Mucosa of descending colon (tissue), 3 donors: ENCODE data around the gene AKAP14. TPM values are rescaled to one million over a fixed set of nuclear protein-coding genes. Genes with fewer than 3 reads are reported as not detected.

Experiments used
- ATAC-seq: fragments of 200-7000 bp; cut with Tn5 transposase; one replicate; pipeline ENCODE4 v1.9.1; 2020; ENCODE audit warnings: mild to moderate bottlenecking, moderate library complexity
- DNase-seq, 3 donors: peaks; one replicate each; pipeline ENCODE4 v3.0.0-alpha.2; 2020
- H3K36me3 ChIP-seq: fragments of 200-600 bp; one replicate; pipeline ENCODE4 v1.8.0; 2021; ENCODE audit warnings: low read depth, mild to moderate bottlenecking
- H3K4me1 ChIP-seq: fragments of 200-600 bp; one replicate; pipeline ENCODE4 v1.8.0; 2021; ENCODE audit warnings: low read depth, mild to moderate bottlenecking
- H3K4me3 ChIP-seq: fragments of 200-600 bp; one replicate; pipeline ENCODE4 v1.8.0; 2021; ENCODE audit warnings: mild to moderate bottlenecking
- H3K9me3 ChIP-seq: fragments of 200-600 bp; one replicate; pipeline ENCODE4 v1.8.0; 2021; ENCODE audit warnings: mild to moderate bottlenecking
- intact Hi-C, 2 donors: fragments of 100-400 bp; cut with DNase I in 1 of 2; cut with micrococcal nuclease in 1 of 2; formaldehyde crosslinking; loops; one replicate each; pipeline versions ENCODE4 v1.11.0 to v1.11.1; 2022; cut with DNase I, micrococcal nuclease
- total RNA-seq, 3 donors: library from RNA; stranded (reverse); fragmentation: NEBNext Ultra II Directional in 2 of 3; extraction: Animal tissue kit (Norgen Biotek cat#: 25700) in 2 of 3; gene quantifications; one replicate each; pipeline versions ENCODE4 v1.2.1 to v1.2.4, GENCODE V29; 2021 to 2023
- TF ChIP-seq, protein P1 (sequence below): fragments of 200-600 bp; IDR thresholded peaks from one replicate; pipeline ENCODE4 v1.8.0; 2022; ENCODE audit warnings: antibody characterized with exemption, mild to moderate bottlenecking
- donor health status: DM: no; HTN: no; CAD: no; lungs with moderate emphysema.
- donor health status: DM: no; HTN: no; CAD: no.
- donor health status: DM: no; HTN: yes; CAD: no.

The AKAP14 gene
- total RNA-seq, 3 donors from 2014 or later: not detected

- TF ChIP-seq, protein P1, sequence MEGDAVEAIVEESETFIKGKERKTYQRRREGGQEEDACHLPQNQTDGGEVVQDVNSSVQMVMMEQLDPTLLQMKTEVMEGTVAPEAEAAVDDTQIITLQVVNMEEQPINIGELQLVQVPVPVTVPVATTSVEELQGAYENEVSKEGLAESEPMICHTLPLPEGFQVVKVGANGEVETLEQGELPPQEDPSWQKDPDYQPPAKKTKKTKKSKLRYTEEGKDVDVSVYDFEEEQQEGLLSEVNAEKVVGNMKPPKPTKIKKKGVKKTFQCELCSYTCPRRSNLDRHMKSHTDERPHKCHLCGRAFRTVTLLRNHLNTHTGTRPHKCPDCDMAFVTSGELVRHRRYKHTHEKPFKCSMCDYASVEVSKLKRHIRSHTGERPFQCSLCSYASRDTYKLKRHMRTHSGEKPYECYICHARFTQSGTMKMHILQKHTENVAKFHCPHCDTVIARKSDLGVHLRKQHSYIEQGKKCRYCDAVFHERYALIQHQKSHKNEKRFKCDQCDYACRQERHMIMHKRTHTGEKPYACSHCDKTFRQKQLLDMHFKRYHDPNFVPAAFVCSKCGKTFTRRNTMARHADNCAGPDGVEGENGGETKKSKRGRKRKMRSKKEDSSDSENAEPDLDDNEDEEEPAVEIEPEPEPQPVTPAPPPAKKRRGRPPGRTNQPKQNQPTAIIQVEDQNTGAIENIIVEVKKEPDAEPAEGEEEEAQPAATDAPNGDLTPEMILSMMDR: no peak
- no peaks in the 10 kb centered on the region for H3K36me3 ChIP-seq
- H3K4me3 ChIP-seq: peak within 1 kb of the TSS; percentile 56
- DNase-seq (peak; percentile 86 to 94 (median 91)), ATAC-seq (peak; percentile 98)
- H3K9me3 ChIP-seq: no peaks in the 10 kb centered on the region
- intact Hi-C loops: no loop called here
- H3K4me1 ChIP-seq: no peaks in the 10 kb centered on the region
Observed at GRCh38 chrX:119871599-119872395, 23.9 kb upstream of the AKAP14 start, which contains the start of the genes NDUFA1 and RNF113A. Gene NDUFA1 (plus strand): TSS chrX:119871832. CDS start chrX:119871912, 80 bp downstream. Gene RNF113A (minus strand): TSS chrX:119871733. CDS start chrX:119871613, 120 bp downstream.

DNA sequence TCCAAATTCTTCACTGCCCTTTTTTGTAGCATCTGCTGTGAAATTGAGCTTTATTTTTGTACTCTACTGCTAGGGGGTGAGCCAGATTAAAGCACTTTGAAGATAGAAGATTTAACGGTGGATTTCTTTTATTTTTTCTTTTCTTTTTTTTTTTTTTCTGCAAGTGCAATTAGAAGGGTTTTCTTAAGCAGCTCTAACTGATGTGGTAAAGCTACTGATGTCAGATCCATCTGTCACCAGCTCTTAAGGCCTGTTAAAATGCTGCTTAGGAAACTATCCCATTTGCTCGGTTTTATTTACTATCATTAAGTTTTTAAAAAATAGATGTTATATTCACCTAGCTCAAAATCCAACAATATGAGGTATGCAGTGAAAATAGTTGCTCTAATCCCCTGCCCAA is 17.0 kb upstream of the AKAP14 start:
- intact Hi-C loops: no loop called here
- Histone ChIP-seq H3K9me3 (no peaks in the 10 kb centered on the region), H3K4me1 (no peaks in the 10 kb centered on the region), H3K4me3 (no peak overlapping the region), H3K36me3 (no peaks in the 10 kb centered on the region)
- ATAC-seq (no peak), DNase-seq (no peak)
- TF ChIP-seq, protein P1: no peak

DNA sequence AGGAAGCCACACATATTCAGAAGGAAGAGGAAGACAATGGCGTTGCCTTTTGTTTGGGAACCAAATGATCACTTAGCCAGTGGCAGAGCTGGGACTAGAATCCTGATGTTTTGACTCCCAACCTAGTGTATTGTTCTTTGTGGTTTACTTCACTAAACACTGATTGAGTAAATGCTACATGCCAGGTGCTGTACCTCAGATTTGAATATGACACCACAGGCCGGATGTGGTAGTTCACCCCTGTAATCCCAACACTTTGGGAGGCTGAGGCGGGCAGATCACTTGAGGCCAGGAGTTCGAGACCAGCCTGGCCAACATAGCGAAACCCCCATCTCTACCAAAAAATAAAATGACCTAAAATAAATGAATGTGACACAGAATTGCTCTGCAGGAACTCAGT is 15.6 kb upstream of the AKAP14 start:
- H3K9me3 ChIP-seq: no peaks in the 10 kb centered on the region
- intact Hi-C loops: no loop called here
- TF ChIP-seq, protein P1: no peak
- no peak for DNase-seq
- H3K4me1 ChIP-seq: no peaks in the 10 kb centered on the region
- no peaks in the 10 kb centered on the region for H3K36me3 ChIP-seq
- peak; percentile 23 for ATAC-seq
- no peak overlapping the region for H3K4me3 ChIP-seq

- Histone ChIP-seq H3K4me1 (no peaks in the 10 kb centered on the region), H3K36me3 (no peaks in the 10 kb centered on the region), H3K4me3 (no peak overlapping the region), H3K9me3 (no peaks in the 10 kb centered on the region)
- peak; percentile 90 for ATAC-seq
- TF ChIP-seq, protein P1: no peak
- intact Hi-C loops: no loop called here
- DNase-seq: peak in 1 of 3 donors; percentile 27
Observed at GRCh38 chrX:119880552-119881437, 14.9 kb upstream of the AKAP14 start.

- no peak overlapping the region for H3K4me3 ChIP-seq
- peak in 1 of 3 donors; percentile 49 for DNase-seq
- intact Hi-C loops: no loop called here
- H3K4me1 ChIP-seq: no peaks in the 10 kb centered on the region
- TF ChIP-seq, protein P1: no peak
- ATAC-seq: peak; percentile 76
- H3K36me3 ChIP-seq: no peaks in the 10 kb centered on the region
- no peaks in the 10 kb centered on the region for H3K9me3 ChIP-seq
Observed at GRCh38 chrX:119885554-119886428, 9.9 kb upstream of the AKAP14 start.
